ENCODE data around the gene VRK2. TPM values are rescaled to one million over a fixed set of nuclear protein-coding genes. Genes with fewer than 3 reads are reported as not detected.

VRK2 gene
- total RNA-seq, 1 experiment from 2014 or later, result 58.7 TPM

GRCh38 chr2:58032016-58032763 is 14.4 kb upstream of the VRK2 start:
- no peaks in the 10 kb centered on the region for H3K36me3 ChIP-seq (ENCODE audit: insufficient read depth, low read length)
- peak overlapping the region; percentile 26; the same call in 1 of the 2 replicates for H2AFZ ChIP-seq (ENCODE audit: low read length)
- no peak overlapping the region for H3K4me3 ChIP-seq (ENCODE audit: low read length)
- no peaks in the 10 kb centered on the region for H3K9me3 ChIP-seq (ENCODE audit: low read length)
- no peak overlapping the region for H3K9ac ChIP-seq (ENCODE audit: low read length)
- H3K27me3 ChIP-seq (ENCODE audit: low read length), result no peaks in the 10 kb centered on the region
- H4K20me1 ChIP-seq (ENCODE audit: insufficient read depth, low read depth, low read length), result no peaks in the 10 kb centered on the region
- no peak overlapping the region for H3K27ac ChIP-seq (ENCODE audit: low read length)
- no peaks in the 10 kb centered on the region for H3K79me2 ChIP-seq (ENCODE audit: low read length)
- DNase-seq, result peak; percentile 78
- H3K4me2 ChIP-seq (ENCODE audit: low read depth, low read length, poor library complexity, severe bottlenecking), result peak overlapping the region; percentile 13
- H3K9me2 ChIP-seq (replicated peaks; ENCODE audit: insufficient read depth, low read length), result no peaks in the 10 kb centered on the region
- peaks cover 25% of the 10 kb centered on the region for H3K4me1 ChIP-seq (ENCODE audit: low read length)

GRCh38 chr2:58032764-58033080 is 13.9 kb upstream of the VRK2 start:
- Histone ChIP-seq H3K4me1 (ENCODE audit: low read length) (peaks cover 25% of the 10 kb centered on the region), H3K4me3 (ENCODE audit: low read length) (no peak overlapping the region), H3K27ac (ENCODE audit: low read length) (no peak overlapping the region), H4K20me1 (ENCODE audit: insufficient read depth, low read depth, low read length) (no peaks in the 10 kb centered on the region), H3K27me3 (ENCODE audit: low read length) (no peaks in the 10 kb centered on the region), H3K9me3 (ENCODE audit: low read length) (no peaks in the 10 kb centered on the region), H3K4me2 (ENCODE audit: low read depth, low read length, poor library complexity, severe bottlenecking) (no peak overlapping the region), H3K36me3 (ENCODE audit: insufficient read depth, low read length) (no peaks in the 10 kb centered on the region), H3K9ac (ENCODE audit: low read length) (no peak overlapping the region), H3K79me2 (ENCODE audit: low read length) (no peaks in the 10 kb centered on the region), H3K9me2 (replicated peaks; ENCODE audit: insufficient read depth, low read length) (no peaks in the 10 kb centered on the region), H2AFZ (ENCODE audit: low read length) (no peak overlapping the region)
- no peak for DNase-seq

DNA sequence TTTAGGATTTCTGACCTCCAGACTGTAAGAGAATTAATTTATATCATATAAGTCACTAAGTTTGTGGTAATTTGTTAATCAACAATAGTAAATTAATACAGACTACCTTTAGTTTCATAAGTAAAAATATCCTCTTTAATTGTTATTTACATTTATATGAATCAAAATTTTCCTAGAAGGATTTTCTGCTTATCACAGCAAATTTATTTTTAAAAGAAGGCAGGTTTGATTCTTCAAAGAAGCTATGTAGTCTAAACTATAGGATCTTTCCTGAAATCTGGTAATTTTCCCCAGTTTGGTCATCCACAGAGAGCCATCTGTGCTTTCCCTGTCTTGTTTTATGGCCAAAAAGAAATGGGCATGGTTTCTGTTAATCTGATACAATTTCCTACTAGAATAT is 13.1 kb upstream of the VRK2 start:
- Histone ChIP-seq H3K9ac (ENCODE audit: low read length) (no peak overlapping the region), H3K9me2 (replicated peaks; ENCODE audit: insufficient read depth, low read length) (no peaks in the 10 kb centered on the region), H3K4me2 (ENCODE audit: low read depth, low read length, poor library complexity, severe bottlenecking) (no peak overlapping the region), H3K36me3 (ENCODE audit: insufficient read depth, low read length) (no peaks in the 10 kb centered on the region), H2AFZ (ENCODE audit: low read length) (no peak overlapping the region), H3K27ac (ENCODE audit: low read length) (no peak overlapping the region), H3K4me3 (ENCODE audit: low read length) (no peak overlapping the region), H3K27me3 (ENCODE audit: low read length) (no peaks in the 10 kb centered on the region), H4K20me1 (ENCODE audit: insufficient read depth, low read depth, low read length) (no peaks in the 10 kb centered on the region), H3K79me2 (ENCODE audit: low read length) (no peaks in the 10 kb centered on the region), H3K4me1 (ENCODE audit: low read length) (peaks cover 25% of the 10 kb centered on the region), H3K9me3 (ENCODE audit: low read length) (no peaks in the 10 kb centered on the region)
- DNase-seq, result no peak

GRCh38 chr2:58035352-58035751 is 11.3 kb upstream of the VRK2 start:
- H3K27ac ChIP-seq (ENCODE audit: low read length), result no peak overlapping the region
- no peaks in the 10 kb centered on the region for H3K9me3 ChIP-seq (ENCODE audit: low read length)
- H3K4me2 ChIP-seq (ENCODE audit: low read depth, low read length, poor library complexity, severe bottlenecking), result peak overlapping the region; percentile 12

GRCh38 chr2:58039170-58039611 is 7.4 kb upstream of the VRK2 start:
- DNase-seq, result peak; percentile 78
- Histone ChIP-seq H3K9ac (ENCODE audit: low read length) (peak overlapping the region; percentile 51), H3K27ac (ENCODE audit: low read length) (peak overlapping the region; percentile 37; the same call in 1 of the 2 replicates), H3K4me2 (ENCODE audit: low read depth, low read length, poor library complexity, severe bottlenecking) (peak overlapping the region; percentile 78), H2AFZ (ENCODE audit: low read length) (peak overlapping the region; percentile 93), H3K9me2 (replicated peaks; ENCODE audit: insufficient read depth, low read length) (no peaks in the 10 kb centered on the region), H3K4me3 (ENCODE audit: low read length) (peak overlapping the region; percentile 41), H4K20me1 (ENCODE audit: insufficient read depth, low read depth, low read length) (no peaks in the 10 kb centered on the region), H3K79me2 (ENCODE audit: low read length) (no peaks in the 10 kb centered on the region), H3K9me3 (ENCODE audit: low read length) (no peaks in the 10 kb centered on the region), H3K36me3 (ENCODE audit: insufficient read depth, low read length) (no peaks in the 10 kb centered on the region), H3K27me3 (ENCODE audit: low read length) (no peaks in the 10 kb centered on the region), H3K4me1 (ENCODE audit: low read length) (peaks cover 22% of the 10 kb centered on the region)

More at GRCh38 chr2:58035352-58035751, 11.3 kb upstream of the VRK2 start:
- H3K4me1 ChIP-seq (ENCODE audit: low read length), result peaks cover 36% of the 10 kb centered on the region
- no peak overlapping the region for H3K4me3 ChIP-seq (ENCODE audit: low read length)
- H4K20me1 ChIP-seq (ENCODE audit: insufficient read depth, low read depth, low read length), result no peaks in the 10 kb centered on the region
- H3K9me2 ChIP-seq (replicated peaks; ENCODE audit: insufficient read depth, low read length), result no peaks in the 10 kb centered on the region
- H3K9ac ChIP-seq (ENCODE audit: low read length), result no peak overlapping the region
- no peaks in the 10 kb centered on the region for H3K36me3 ChIP-seq (ENCODE audit: insufficient read depth, low read length)
- DNase-seq, result no peak
- no peaks in the 10 kb centered on the region for H3K27me3 ChIP-seq (ENCODE audit: low read length)
- no peaks in the 10 kb centered on the region for H3K79me2 ChIP-seq (ENCODE audit: low read length)
- no peak overlapping the region for H2AFZ ChIP-seq (ENCODE audit: low read length)

DNA sequence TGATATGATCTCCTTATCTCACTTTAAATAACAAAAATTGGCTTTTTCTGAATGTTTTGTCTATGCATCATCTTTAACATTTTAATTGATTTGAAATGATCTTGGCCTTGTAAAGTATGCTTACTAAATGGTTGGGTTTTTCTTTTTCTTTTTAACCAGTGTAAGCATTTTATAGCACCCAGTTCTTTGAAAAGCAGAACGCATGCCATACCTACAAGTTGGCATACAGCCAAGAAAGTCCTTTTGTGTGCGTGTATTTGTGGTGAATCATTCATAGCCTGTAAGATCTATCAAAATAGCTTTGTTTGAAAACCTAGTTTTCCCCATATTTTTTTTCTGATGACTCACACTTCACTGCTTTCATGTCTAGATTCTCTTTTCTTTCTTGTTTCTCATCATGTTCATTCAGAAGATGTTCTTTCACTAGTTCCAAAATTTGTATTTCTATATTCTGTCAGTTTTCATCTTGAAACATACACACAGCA is 4.1 kb upstream of the VRK2 start:
- Histone ChIP-seq H4K20me1 (ENCODE audit: insufficient read depth, low read depth, low read length) (no peaks in the 10 kb centered on the region), H3K9me3 (ENCODE audit: low read length) (no peaks in the 10 kb centered on the region), H3K4me1 (ENCODE audit: low read length) (peaks cover 24% of the 10 kb centered on the region), H2AFZ (ENCODE audit: low read length) (no peak overlapping the region), H3K79me2 (ENCODE audit: low read length) (peaks cover 5% of the 10 kb centered on the region), H3K9me2 (replicated peaks; ENCODE audit: insufficient read depth, low read length) (no peaks in the 10 kb centered on the region), H3K36me3 (ENCODE audit: insufficient read depth, low read length) (no peaks in the 10 kb centered on the region), H3K9ac (ENCODE audit: low read length) (no peak overlapping the region), H3K27me3 (ENCODE audit: low read length) (no peaks in the 10 kb centered on the region), H3K27ac (ENCODE audit: low read length) (no peak overlapping the region), H3K4me3 (ENCODE audit: low read length) (no peak overlapping the region), H3K4me2 (ENCODE audit: low read depth, low read length, poor library complexity, severe bottlenecking) (no peak overlapping the region)
- DNase-seq, result no peak

DNA sequence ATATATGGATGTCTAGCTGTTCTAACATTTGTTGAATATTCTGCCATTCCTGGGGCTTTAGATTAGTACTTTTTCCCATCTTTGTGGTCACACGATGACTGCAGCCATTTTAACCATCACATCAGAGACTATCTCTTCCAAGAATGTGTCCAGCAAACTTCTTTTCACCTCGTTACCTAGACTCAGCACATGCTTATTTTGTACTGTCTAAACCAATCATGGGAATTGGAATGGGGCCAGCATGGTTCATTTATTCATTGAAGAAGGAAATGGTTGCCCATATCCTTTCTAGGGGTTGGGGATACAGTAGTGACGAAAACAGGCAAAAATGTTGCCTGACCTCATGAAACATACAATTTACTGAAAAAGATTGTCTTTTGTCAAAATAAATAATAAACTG is 2.5 kb upstream of the VRK2 start:
- Histone ChIP-seq H3K4me3 (ENCODE audit: low read length) (no peak overlapping the region), H2AFZ (ENCODE audit: low read length) (no peak overlapping the region), H3K4me1 (ENCODE audit: low read length) (peaks cover 33% of the 10 kb centered on the region), H3K79me2 (ENCODE audit: low read length) (peaks cover 22% of the 10 kb centered on the region), H3K9me2 (replicated peaks; ENCODE audit: insufficient read depth, low read length) (no peaks in the 10 kb centered on the region), H4K20me1 (ENCODE audit: insufficient read depth, low read depth, low read length) (no peaks in the 10 kb centered on the region), H3K27ac (ENCODE audit: low read length) (no peak overlapping the region), H3K9me3 (ENCODE audit: low read length) (no peaks in the 10 kb centered on the region), H3K9ac (ENCODE audit: low read length) (no peak overlapping the region), H3K36me3 (ENCODE audit: insufficient read depth, low read length) (peaks cover 7% of the 10 kb centered on the region; the same call in 1 of the 2 replicates), H3K27me3 (ENCODE audit: low read length) (no peaks in the 10 kb centered on the region), H3K4me2 (ENCODE audit: low read depth, low read length, poor library complexity, severe bottlenecking) (no peak overlapping the region)
- no peak for DNase-seq

DNA sequence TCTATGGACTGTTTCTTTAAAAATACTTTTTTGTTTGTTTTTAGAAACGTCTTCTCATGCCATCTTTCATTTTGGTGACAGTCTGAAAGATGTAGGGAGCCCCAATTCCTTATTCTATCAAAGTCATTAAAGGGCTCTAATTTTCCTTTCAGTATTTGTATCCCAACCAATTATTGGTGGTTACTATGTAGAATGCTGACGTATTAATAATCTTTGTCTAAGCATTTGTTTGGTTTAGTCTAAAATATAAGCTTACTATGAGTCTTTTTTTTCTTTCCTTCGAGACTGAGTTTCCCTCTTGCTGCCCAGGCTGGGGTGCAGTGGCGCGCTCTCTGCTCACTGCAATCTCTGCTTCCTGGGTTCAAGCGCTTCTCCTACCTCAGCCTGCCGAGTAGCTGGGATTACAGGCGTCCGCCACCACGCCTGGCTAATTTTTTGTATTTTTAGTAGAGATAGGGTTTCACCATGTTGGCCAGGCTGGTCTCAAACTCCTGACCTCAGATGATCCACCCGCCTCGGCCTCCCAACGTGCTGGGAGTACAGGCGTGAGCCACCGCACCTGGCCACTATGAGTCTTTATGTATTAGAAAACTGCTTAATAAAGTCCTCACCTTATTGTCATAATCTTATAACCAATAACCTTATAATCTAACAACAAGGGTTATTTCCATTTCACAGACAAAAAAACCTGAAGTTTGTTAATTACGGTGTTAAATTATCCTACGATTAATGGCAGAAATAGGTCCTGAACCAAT is 849 bp upstream of the VRK2 start:
- H4K20me1 ChIP-seq (ENCODE audit: insufficient read depth, low read depth, low read length), result no peaks in the 10 kb centered on the region
- peak overlapping the region; percentile 87 for H3K4me3 ChIP-seq (ENCODE audit: low read length)
- H3K4me2 ChIP-seq (ENCODE audit: low read depth, low read length, poor library complexity, severe bottlenecking), result peak overlapping the region; percentile 98
- peak overlapping the region; percentile 77; the same call in 1 of the 2 replicates for H2AFZ ChIP-seq (ENCODE audit: low read length)
- no peaks in the 10 kb centered on the region for H3K9me3 ChIP-seq (ENCODE audit: low read length)
- peaks cover 35% of the 10 kb centered on the region for H3K4me1 ChIP-seq (ENCODE audit: low read length)
- H3K27me3 ChIP-seq (ENCODE audit: low read length), result no peaks in the 10 kb centered on the region
- peak overlapping the region; percentile 86 for H3K9ac ChIP-seq (ENCODE audit: low read length)
- peak overlapping the region; percentile 91 for H3K27ac ChIP-seq (ENCODE audit: low read length)
- no peaks in the 10 kb centered on the region for H3K9me2 ChIP-seq (replicated peaks; ENCODE audit: insufficient read depth, low read length)
- peaks cover 21% of the 10 kb centered on the region; the same call in 1 of the 2 replicates for H3K36me3 ChIP-seq (ENCODE audit: insufficient read depth, low read length)
- DNase-seq, result no peak
- peaks cover 37% of the 10 kb centered on the region for H3K79me2 ChIP-seq (ENCODE audit: low read length)
